ENCODE results near the gene BRPF1. TPM values are rescaled to one million over a fixed set of nuclear protein-coding genes. Genes with fewer than 3 reads are reported as not detected.

The BRPF1 gene
- total and polyA plus RNA-seq, 4 experiments from 2014 or later = 3.0 to 40.5 (median 31.8) TPM

DNA sequence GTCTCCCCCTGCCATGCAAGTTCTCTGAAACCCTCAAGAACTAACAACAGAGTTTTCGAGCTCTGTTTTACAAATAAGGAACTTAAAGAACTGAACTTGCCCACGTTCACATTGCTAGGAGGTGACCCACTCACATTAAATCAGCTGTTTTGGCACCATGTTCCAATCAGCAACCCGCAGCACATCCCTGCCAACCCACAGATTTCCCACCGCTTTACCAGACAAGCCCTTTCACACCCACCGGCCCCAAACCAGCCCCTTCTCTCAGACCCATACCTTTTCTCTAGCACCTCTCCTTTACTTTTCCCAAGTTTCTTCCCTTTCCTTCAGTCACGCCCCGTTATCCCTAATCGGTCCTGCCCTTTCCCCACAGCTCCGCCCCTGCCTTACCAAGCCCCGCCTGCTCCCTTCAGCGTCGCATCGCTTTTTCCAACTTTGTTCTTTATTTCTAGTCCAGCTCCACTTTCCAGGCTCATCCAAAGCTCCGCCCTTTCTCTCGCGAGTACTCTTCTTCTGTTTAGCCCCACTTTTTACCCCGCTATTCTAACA, 804 bp upstream of the BRPF1 start:
- peak overlapping the region; percentile 48 to 96 for H3K4me3 ChIP-seq (ENCODE audit: low read length in 2 of 2)
- H3K4me1 Mint-ChIP-seq = peaks cover 44 to 71% (median 59%) of the 10 kb centered on the region in 4 donors
- no peaks in the 10 kb centered on the region for H3K9me3 ChIP-seq (ENCODE audit: control insufficient read depth in 1 of 2, low read length in 2 of 2)
- intact Hi-C loops (cut with micrococcal nuclease) = loop anchor here (1.0 to 5.0 kb wide), 11 partner anchors 19 to 592 kb away; partner anchors contain the start of genes BRK1, CRELD1, MTMR14 and OGG1
- peak overlapping the region; percentile 77 for H3K27ac ChIP-seq (ENCODE audit: low read depth, low read length)
- ChIA-PET CTCF (ENCODE audit: partially characterized antibody) (interaction anchor here (0.5 to 4.8 kb wide), 8 partner anchors 18 to 96 kb away, joined by 3 to 17 read pairs (median 3); partner anchors contain the start of genes ARPC4, MTMR14 and OGG1), POLR2A (ENCODE audit: partially characterized antibody) (interaction anchor here (0.7 to 4.2 kb wide), 16 partner anchors 10 to 334 kb away, joined by 3 to 60 read pairs (median 5); partner anchors contain the start of genes ARPC4, CAMK1, CRELD1 and JAGN1)
- H3K9me3 Mint-ChIP-seq = peaks cover 0 to 2% (median 0%) of the 10 kb centered on the region in 8 donors
- peak overlapping the region; percentile 93 to 98 (median 95) for H3K27ac Mint-ChIP-seq
- H3K27me3 ChIP-seq (ENCODE audit: insufficient read depth, low read length) = no peaks in the 10 kb centered on the region
- H3K27me3 Mint-ChIP-seq = no peaks in the 10 kb centered on the region
- peaks cover 11 to 39% of the 10 kb centered on the region in 2 donors for H3K36me3 Mint-ChIP-seq
- peaks cover 62% of the 10 kb centered on the region for H3K4me1 ChIP-seq (ENCODE audit: insufficient read depth, low read length)
- H3K36me3 ChIP-seq (ENCODE audit: insufficient read depth, low read length) = peaks cover 11% of the 10 kb centered on the region
- H3K4me3 Mint-ChIP-seq = peak overlapping the region; percentile 87 to 95 (median 92)
- no peak for DNase-seq

DNA sequence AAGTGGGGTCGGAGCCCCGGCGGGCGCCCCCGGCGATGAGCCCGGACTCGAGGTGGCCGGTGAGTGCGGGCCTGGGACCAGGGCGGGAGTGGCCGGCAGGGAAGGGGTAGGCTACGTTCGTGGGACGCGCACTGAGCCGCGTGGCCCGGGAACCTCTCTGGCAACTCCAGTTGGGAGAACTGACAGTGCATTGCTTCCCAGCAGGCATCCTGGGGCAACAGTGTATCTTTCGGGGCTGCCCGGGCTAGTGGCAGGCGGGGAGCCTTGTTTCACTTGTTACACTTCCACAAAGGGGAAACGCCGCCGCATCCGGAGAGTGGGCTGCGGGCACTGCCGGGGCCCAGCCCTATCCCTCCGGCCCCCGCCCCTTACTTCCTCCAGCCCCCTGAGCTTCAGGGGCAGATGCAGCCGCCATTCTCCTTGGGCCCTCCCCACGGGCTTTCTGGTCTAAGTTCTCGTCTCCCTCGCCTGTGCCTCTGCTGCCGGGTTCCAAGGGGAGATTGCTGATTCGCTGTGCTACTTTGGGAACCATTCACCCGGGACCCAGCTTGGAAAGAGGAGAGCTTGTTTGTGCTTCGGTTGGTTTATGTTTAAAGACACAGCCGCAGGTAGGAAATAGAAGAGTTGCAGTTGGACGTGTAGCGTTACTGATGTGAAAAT, 675 bp downstream of the BRPF1 start:
- ChIA-PET POLR2A (ENCODE audit: partially characterized antibody) (interaction anchor here (0.7 to 4.2 kb wide), 20 partner anchors 12 to 369 kb away, joined by 3 to 60 read pairs (median 5); partner anchors contain the start of genes ARPC4, CAMK1, CPNE9 and CRELD1), CTCF (ENCODE audit: partially characterized antibody) (interaction anchor here (0.5 to 4.8 kb wide), 8 partner anchors 14 to 228 kb away, joined by 3 to 17 read pairs (median 4); partner anchors contain the start of genes ARPC4, MTMR14 and OGG1)
- H3K4me1 ChIP-seq (ENCODE audit: insufficient read depth, low read length) = peaks cover 61% of the 10 kb centered on the region
- H3K36me3 Mint-ChIP-seq = peaks cover 20 to 50% of the 10 kb centered on the region in 2 donors
- H3K27ac ChIP-seq (ENCODE audit: low read depth, low read length) = peak overlapping the region; percentile 77
- H3K27me3 ChIP-seq (ENCODE audit: insufficient read depth, low read length) = no peaks in the 10 kb centered on the region
- H3K4me3 Mint-ChIP-seq = peak overlapping the region; percentile 89 to 98 (median 93)
- DNase-seq = peak; percentile 22 to 59 (median 39)
- peaks cover 22% of the 10 kb centered on the region for H3K36me3 ChIP-seq (ENCODE audit: insufficient read depth, low read length)
- H3K9me3 Mint-ChIP-seq = peaks cover 0 to 2% (median 0%) of the 10 kb centered on the region in 8 donors
- H3K9me3 ChIP-seq (ENCODE audit: control insufficient read depth in 1 of 2, low read length in 2 of 2) = no peaks in the 10 kb centered on the region
- H3K4me1 Mint-ChIP-seq = peaks cover 44 to 72% (median 59%) of the 10 kb centered on the region in 4 donors
- intact Hi-C loops (cut with micrococcal nuclease) = loop anchor here (5.0 kb wide), 2 partner anchors 410 to 590 kb away; partner anchors contain the start of genes SEC13 and VHL
- H3K4me3 ChIP-seq (ENCODE audit: low read length in 2 of 2) = peak overlapping the region; percentile 27 to 96
- peak overlapping the region; percentile 90 to 95 (median 92) for H3K27ac Mint-ChIP-seq
- H3K27me3 Mint-ChIP-seq = no peaks in the 10 kb centered on the region

DNA sequence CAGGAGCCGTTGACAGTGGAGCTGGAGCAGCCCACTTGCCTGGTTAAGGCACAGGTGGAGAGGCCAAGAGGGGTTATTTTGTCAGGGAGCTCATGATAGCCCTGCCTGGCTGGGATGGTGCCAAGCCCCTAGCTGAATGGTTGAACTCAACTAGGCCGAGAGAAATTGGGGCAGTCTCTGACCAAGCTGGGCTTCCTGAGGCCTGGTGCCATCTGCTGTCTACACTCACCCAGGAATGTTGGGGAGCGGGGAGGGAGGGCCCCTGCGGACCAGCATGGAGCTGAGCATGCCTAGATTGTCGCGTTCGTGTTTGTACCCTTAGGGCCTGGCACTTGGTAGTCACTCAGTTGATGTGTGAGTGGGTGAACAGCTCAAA, 1.2 kb downstream of the BRPF1 start:
- DNase-seq = peak in 1 of 5 donors; percentile 42
- peaks cover 20 to 54% of the 10 kb centered on the region in 2 donors for H3K36me3 Mint-ChIP-seq
- POLR2A ChIA-PET (ENCODE audit: partially characterized antibody) = interaction anchor here (1.1 to 4.2 kb wide), 15 partner anchors 11 to 370 kb away, joined by 3 to 60 read pairs (median 6); partner anchors contain the start of genes ARPC4, CRELD1, JAGN1 and MTMR14
- peaks cover 39 to 67% (median 53%) of the 10 kb centered on the region in 4 donors for H3K4me1 Mint-ChIP-seq
- H3K27me3 ChIP-seq (ENCODE audit: insufficient read depth, low read length) = no peaks in the 10 kb centered on the region
- H3K27ac ChIP-seq (ENCODE audit: low read depth, low read length) = peak overlapping the region; percentile 77
- H3K4me3 Mint-ChIP-seq = peak overlapping the region; percentile 89 to 98 (median 93)
- no peaks in the 10 kb centered on the region for H3K27me3 Mint-ChIP-seq
- peaks cover 0 to 2% (median 0%) of the 10 kb centered on the region in 8 donors for H3K9me3 Mint-ChIP-seq
- H3K4me3 ChIP-seq (ENCODE audit: low read length in 2 of 2) = peak overlapping the region; percentile 27 to 96
- H3K27ac Mint-ChIP-seq = peak overlapping the region; percentile 90 to 95 (median 92)
- peaks cover 27% of the 10 kb centered on the region for H3K36me3 ChIP-seq (ENCODE audit: insufficient read depth, low read length)
- CTCF ChIA-PET (ENCODE audit: partially characterized antibody) = interaction anchor here (0.5 to 4.8 kb wide), 8 partner anchors 10 to 229 kb away, joined by 3 to 17 read pairs (median 4); partner anchors contain the start of genes ARPC4, CRELD1 and OGG1
- no peaks in the 10 kb centered on the region for H3K9me3 ChIP-seq (ENCODE audit: control insufficient read depth in 1 of 2, low read length in 2 of 2)
- peaks cover 56% of the 10 kb centered on the region for H3K4me1 ChIP-seq (ENCODE audit: insufficient read depth, low read length)
- intact Hi-C loops (cut with micrococcal nuclease) = loop anchor here (5.0 kb wide), 2 partner anchors 410 to 590 kb away; partner anchors contain the start of genes SEC13 and VHL

DNA sequence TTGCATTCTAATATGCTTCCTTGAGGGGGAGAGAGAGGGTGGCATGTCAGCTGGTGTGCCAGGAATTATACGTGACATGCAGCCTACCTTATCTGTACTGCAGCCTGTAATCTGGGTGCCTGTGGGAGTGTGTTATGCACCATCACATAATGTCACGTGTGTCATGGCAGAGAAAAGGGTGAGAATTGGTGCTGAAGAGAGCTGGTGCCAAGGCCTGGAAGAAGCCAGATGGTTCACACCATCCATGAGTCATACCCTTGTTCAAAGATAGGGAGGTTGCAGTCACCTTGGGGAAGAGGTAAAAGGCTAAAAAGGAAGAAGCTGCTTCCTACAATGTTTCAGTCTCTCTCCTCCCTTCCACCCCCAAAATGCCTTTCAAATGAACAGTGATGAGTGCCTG, 5.3 kb downstream of the BRPF1 start:
- H3K27me3 Mint-ChIP-seq = no peaks in the 10 kb centered on the region
- H3K36me3 ChIP-seq (ENCODE audit: insufficient read depth, low read length) = peaks cover 68% of the 10 kb centered on the region
- H3K4me3 Mint-ChIP-seq = peak overlapping the region in 2 of 8 donors; percentile 7 to 15
- no peaks in the 10 kb centered on the region for H3K9me3 ChIP-seq (ENCODE audit: control insufficient read depth in 1 of 2, low read length in 2 of 2)
- peaks cover 35 to 85% of the 10 kb centered on the region in 2 donors for H3K36me3 Mint-ChIP-seq
- ChIA-PET POLR2A (ENCODE audit: partially characterized antibody) (interaction anchor here (1.0 to 1.2 kb wide), 4 partner anchors 12 to 56 kb away, joined by 3 to 5 read pairs (median 4); partner anchors contain the start of genes ARPC4 and OGG1), CTCF (ENCODE audit: partially characterized antibody) (interaction anchor here (1.1 to 4.8 kb wide), 2 partner anchors 10 to 71 kb away, joined by 3 to 28 read pairs; no protein-coding TSS in a partner anchor)
- H3K9me3 Mint-ChIP-seq = no peaks in the 10 kb centered on the region
- no peak overlapping the region for H3K27ac ChIP-seq (ENCODE audit: low read depth, low read length)
- H3K27me3 ChIP-seq (ENCODE audit: insufficient read depth, low read length) = no peaks in the 10 kb centered on the region
- H3K4me1 ChIP-seq (ENCODE audit: insufficient read depth, low read length) = peaks cover 43% of the 10 kb centered on the region
- peaks cover 32 to 47% (median 40%) of the 10 kb centered on the region in 4 donors for H3K4me1 Mint-ChIP-seq
- no peak overlapping the region for H3K4me3 ChIP-seq (ENCODE audit: low read length in 2 of 2)
- DNase-seq = no peak
- intact Hi-C loops (cut with micrococcal nuclease) = no loop called here
- peak overlapping the region in 4 of 7 donors; percentile 46 to 71 (median 59) for H3K27ac Mint-ChIP-seq

DNA sequence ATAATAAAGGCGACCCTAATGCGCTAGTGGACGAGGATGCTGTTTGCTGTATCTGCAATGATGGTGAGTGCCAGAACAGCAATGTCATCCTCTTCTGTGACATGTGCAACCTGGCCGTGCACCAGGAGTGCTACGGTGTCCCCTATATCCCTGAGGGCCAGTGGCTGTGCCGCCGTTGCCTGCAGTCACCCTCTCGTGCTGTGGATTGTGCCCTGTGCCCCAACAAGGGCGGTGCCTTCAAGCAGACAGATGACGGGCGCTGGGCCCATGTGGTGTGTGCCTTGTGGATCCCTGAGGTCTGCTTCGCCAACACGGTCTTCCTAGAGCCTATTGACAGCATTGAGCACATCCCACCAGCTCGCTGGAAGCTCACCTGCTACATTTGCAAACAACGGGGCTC, 7.6 kb downstream of the BRPF1 start:
- Histone ChIP-seq H3K9me3 (ENCODE audit: control insufficient read depth in 1 of 2, low read length in 2 of 2) (no peaks in the 10 kb centered on the region), H3K36me3 (ENCODE audit: insufficient read depth, low read length) (peaks cover 85% of the 10 kb centered on the region)
- POLR2A ChIA-PET (ENCODE audit: partially characterized antibody) = interaction anchor here (1.0 to 2.0 kb wide), 2 partner anchors 8 to 11 kb away, joined by 3 to 7 read pairs; partner anchors contain the start of genes BRPF1 and OGG1

DNA sequence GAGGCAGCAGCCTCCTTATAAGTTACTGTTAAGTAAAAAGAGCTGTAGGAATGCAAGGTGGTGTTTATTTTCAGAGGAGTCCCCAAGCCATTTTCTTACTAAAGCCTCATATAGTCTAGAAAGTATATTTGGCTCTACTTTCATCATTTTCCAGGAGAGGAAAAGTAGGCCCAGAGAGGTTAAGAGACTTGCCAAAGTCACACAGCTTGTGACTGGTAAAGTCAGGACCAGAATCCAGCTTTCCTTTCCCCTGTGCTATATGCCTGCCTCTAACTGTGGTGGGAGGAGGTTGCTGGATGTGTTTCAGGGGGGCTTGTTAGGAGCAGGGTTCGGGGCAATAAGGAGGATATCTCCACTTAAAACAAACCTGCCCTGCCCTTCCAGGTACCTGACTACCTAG, 11.0 kb downstream of the BRPF1 start:
- Histone ChIP-seq H3K27ac (ENCODE audit: low read depth, low read length) (no peak overlapping the region), H3K4me1 (ENCODE audit: insufficient read depth, low read length) (no peaks in the 10 kb centered on the region), H3K27me3 (ENCODE audit: insufficient read depth, low read length) (no peaks in the 10 kb centered on the region), H3K9me3 (ENCODE audit: control insufficient read depth in 1 of 2, low read length in 2 of 2) (no peaks in the 10 kb centered on the region), H3K36me3 (ENCODE audit: insufficient read depth, low read length) (peaks cover 98% of the 10 kb centered on the region), H3K4me3 (ENCODE audit: low read length in 2 of 2) (no peak overlapping the region)
- Mint-ChIP-seq H3K36me3 (peaks cover 52 to 95% of the 10 kb centered on the region in 2 donors), H3K4me3 (no peak overlapping the region), H3K4me1 (peaks cover 0 to 6% (median 2%) of the 10 kb centered on the region in 4 donors), H3K27ac (no peak overlapping the region), H3K27me3 (no peaks in the 10 kb centered on the region), H3K9me3 (no peaks in the 10 kb centered on the region)
- intact Hi-C loops (cut with micrococcal nuclease) = no loop called here
- DNase-seq = no peak
- ChIA-PET CTCF (ENCODE audit: partially characterized antibody) (interaction anchor here (1.3 kb wide), 1 partner anchor 9 kb away, joined by 3 read pairs; no protein-coding TSS in a partner anchor), POLR2A (ENCODE audit: partially characterized antibody) (interaction anchor here (6.0 kb wide), 1 partner anchor 10 kb away, joined by 34 read pairs; the partner anchor contains the start of gene BRPF1)

More for the DNA sequence above, 7.6 kb downstream of the BRPF1 start:
- H3K4me3 ChIP-seq (ENCODE audit: low read length in 2 of 2) = no peak overlapping the region
- no peaks in the 10 kb centered on the region for H3K27me3 ChIP-seq (ENCODE audit: insufficient read depth, low read length)
- no peak overlapping the region for H3K27ac Mint-ChIP-seq
- H3K27me3 Mint-ChIP-seq = no peaks in the 10 kb centered on the region
- DNase-seq = no peak
- intact Hi-C loops (cut with micrococcal nuclease) = no loop called here
- H3K36me3 Mint-ChIP-seq = peaks cover 46 to 91% of the 10 kb centered on the region in 2 donors
- H3K4me3 Mint-ChIP-seq = no peak overlapping the region
- H3K27ac ChIP-seq (ENCODE audit: low read depth, low read length) = no peak overlapping the region
- H3K4me1 Mint-ChIP-seq = peaks cover 14 to 27% (median 20%) of the 10 kb centered on the region in 4 donors
- peaks cover 23% of the 10 kb centered on the region for H3K4me1 ChIP-seq (ENCODE audit: insufficient read depth, low read length)
- CTCF ChIA-PET (ENCODE audit: partially characterized antibody) = interaction anchor here (1.2 to 4.8 kb wide), 2 partner anchors 10 to 12 kb away, joined by 5 to 28 read pairs; partner anchors contain the start of gene OGG1
- no peaks in the 10 kb centered on the region for H3K9me3 Mint-ChIP-seq
